Activated CD8-positive, alpha-beta memory T cell treated with anti-CD3 and anti-CD28 coated beads for 36 hours (primary cell): Measurements from ENCODE around the gene BEAN1. TPM values are rescaled to one million over a fixed set of nuclear protein-coding genes. Genes with fewer than 3 reads are reported as not detected.
"Not testable (repeated sequence)": the region's sequence is repeated elsewhere in the genome, so short reads cannot be mapped to it uniquely, and the experiment has no call there.

ENCODE experiments used
- CTCF ChIA-PET: fragments of 350-600 bp; sonication (Branson Sonifier 250); formaldehyde crosslinking; loops from one replicate; lab custom pipeline; 2021; ENCODE audit warnings: antibody characterized with exemption; lab: Charles Lee
- POLR2A ChIA-PET: fragments of 350-600 bp; sonication (Branson Sonifier 250); formaldehyde crosslinking; loops from one replicate; lab custom pipeline; 2021; ENCODE audit warnings: antibody characterized with exemption; lab: Charles Lee
- total RNA-seq, 2 experiments: library from RNA; stranded (reverse); gene quantifications; one replicate each; pipeline ENCODE4 v1.2.3, GENCODE V29; 2021

The BEAN1 gene
- total RNA-seq, 2 experiments from 2014 or later: not detected

- ChIA-PET POLR2A (no interaction called here), CTCF (no interaction called here)
Measured at GRCh38 chr16:66458292-66458691, 31.2 kb downstream of the BEAN1 start.

GRCh38 chr16:66458853-66459252 is 31.8 kb downstream of the BEAN1 start:
- POLR2A ChIA-PET: no interaction called here
- CTCF ChIA-PET: no interaction called here

GRCh38 chr16:66459878-66460277 is 32.8 kb downstream of the BEAN1 start:
- POLR2A ChIA-PET: no interaction called here
- CTCF ChIA-PET: no interaction called here

- ChIA-PET CTCF (no interaction called here), POLR2A (no interaction called here)
Measured at GRCh38 chr16:66460703-66461102, 33.6 kb downstream of the BEAN1 start.

GRCh38 chr16:66462912-66463311 is 35.8 kb downstream of the BEAN1 start:
- ChIA-PET POLR2A (no interaction called here), CTCF (no interaction called here)

GRCh38 chr16:66465946-66466345 is 38.9 kb downstream of the BEAN1 start:
- CTCF ChIA-PET, POLR2A ChIA-PET: not testable (repeated sequence)

GRCh38 chr16:66466636-66467035 is 39.5 kb downstream of the BEAN1 start:
- POLR2A ChIA-PET, CTCF ChIA-PET: not testable (repeated sequence)

- CTCF ChIA-PET: no interaction called here
- POLR2A ChIA-PET: no interaction called here
Measured at GRCh38 chr16:66467611-66468010, 40.5 kb downstream of the BEAN1 start.

- ChIA-PET POLR2A (no interaction called here), CTCF (interaction anchor here (0.5 kb wide), 1 partner anchor 584 kb away, joined by 3 read pairs; no protein-coding TSS in a partner anchor)
Measured at GRCh38 chr16:66468321-66468965, 41.3 kb downstream of the BEAN1 start.

GRCh38 chr16:66469291-66469946 is 42.3 kb downstream of the BEAN1 start:
- CTCF ChIA-PET: no interaction called here

GRCh38 chr16:66469947-66470546 is 43.0 kb downstream of the BEAN1 start:
- ChIA-PET CTCF (no interaction called here), POLR2A (no interaction called here)

More at GRCh38 chr16:66469291-66469946, 42.3 kb downstream of the BEAN1 start:
- POLR2A ChIA-PET: no interaction called here

GRCh38 chr16:66470556-66470955 is 43.5 kb downstream of the BEAN1 start:
- POLR2A ChIA-PET: no interaction called here
- CTCF ChIA-PET: no interaction called here

- POLR2A ChIA-PET: no interaction called here
- CTCF ChIA-PET: interaction anchor here (1.0 kb wide), 1 partner anchor 64 kb away, joined by 3 read pairs; no protein-coding TSS in a partner anchor
Measured at GRCh38 chr16:66471264-66471663, 44.2 kb downstream of the BEAN1 start.

- POLR2A ChIA-PET: no interaction called here
- CTCF ChIA-PET: interaction anchor here (1.0 kb wide), 1 partner anchor 65 kb away, joined by 3 read pairs; no protein-coding TSS in a partner anchor
Measured at GRCh38 chr16:66471716-66472393, 44.8 kb downstream of the BEAN1 start.

- CTCF ChIA-PET: interaction anchor here (0.9 to 5.7 kb wide), 3 partner anchors 10 to 66 kb away, joined by 3 to 35 read pairs (median 4); no protein-coding TSS in a partner anchor
- POLR2A ChIA-PET: no interaction called here
Measured at GRCh38 chr16:66473051-66473571, 46.0 kb downstream of the BEAN1 start.

- POLR2A ChIA-PET: no interaction called here
- CTCF ChIA-PET: interaction anchor here (5.7 kb wide), 1 partner anchor 67 kb away, joined by 35 read pairs; no protein-coding TSS in a partner anchor
Measured at GRCh38 chr16:66473654-66474519, 46.8 kb downstream of the BEAN1 start.

GRCh38 chr16:66474750-66475199 is 47.7 kb downstream of the BEAN1 start:
- ChIA-PET CTCF (interaction anchor here (5.7 kb wide), 1 partner anchor 68 kb away, joined by 35 read pairs; no protein-coding TSS in a partner anchor), POLR2A (no interaction called here)

- POLR2A ChIA-PET: no interaction called here
- CTCF ChIA-PET: interaction anchor here (0.6 to 5.7 kb wide), 2 partner anchors 68 to 90 kb away, joined by 3 to 35 read pairs; no protein-coding TSS in a partner anchor
Measured at GRCh38 chr16:66475232-66475631, 48.1 kb downstream of the BEAN1 start.
